Activated CD4-positive, alpha-beta T cell treated with anti-CD3 and anti-CD28 coated beads, Interleukin-2, amount 10 ng/mL, durations not matched to agents 7 days and 5 days (primary cell): ENCODE data around the gene COL15A1. TPM values are rescaled to one million over a fixed set of nuclear protein-coding genes. Genes with fewer than 3 reads are reported as not detected.

Experiments
- CTCF ChIA-PET: fragments of 350-600 bp; sonication (Branson Sonifier 250); formaldehyde crosslinking; loops from one replicate; lab custom pipeline; 2021; ENCODE audit warnings: antibody characterized with exemption; lab: Charles Lee
- POLR2A ChIA-PET: fragments of 350-600 bp; sonication (Branson Sonifier 250); formaldehyde crosslinking; loops from one replicate; lab custom pipeline; 2021; ENCODE audit warnings: antibody characterized with exemption; lab: Charles Lee
- DNase-seq: peaks from one replicate; pipeline ENCODE4 v3.0.0-alpha.2; 2020
- H3K27ac Mint-ChIP-seq: one replicate; pipeline ENCODE4 v1.8.0; 2021; ENCODE audit warnings: mild to moderate bottlenecking, moderate library complexity, mixed read lengths
- H3K27me3 Mint-ChIP-seq: one replicate; pipeline ENCODE4 v1.8.0; 2021; ENCODE audit warnings: mixed read lengths
- H3K36me3 Mint-ChIP-seq: one replicate; pipeline ENCODE4 v1.8.0; 2021; ENCODE audit warnings: low read depth, mixed read lengths
- H3K4me1 Mint-ChIP-seq: one replicate; pipeline ENCODE4 v1.8.0; 2021; ENCODE audit warnings: mixed read lengths
- H3K4me3 Mint-ChIP-seq: one replicate; pipeline ENCODE4 v1.8.0; 2021; ENCODE audit warnings: mild to moderate bottlenecking, moderate library complexity, mixed read lengths
- H3K9me3 Mint-ChIP-seq: one replicate; pipeline ENCODE4 v1.8.0; 2021; ENCODE audit warnings: mixed read lengths
- total RNA-seq, 2 experiments: library from RNA; stranded (reverse); gene quantifications; one replicate each; pipeline ENCODE4 v1.2.3, GENCODE V29; 2021

Gene COL15A1
- total RNA-seq, 2 experiments from 2014 or later: 0.07 to 0.12 TPM

DNA sequence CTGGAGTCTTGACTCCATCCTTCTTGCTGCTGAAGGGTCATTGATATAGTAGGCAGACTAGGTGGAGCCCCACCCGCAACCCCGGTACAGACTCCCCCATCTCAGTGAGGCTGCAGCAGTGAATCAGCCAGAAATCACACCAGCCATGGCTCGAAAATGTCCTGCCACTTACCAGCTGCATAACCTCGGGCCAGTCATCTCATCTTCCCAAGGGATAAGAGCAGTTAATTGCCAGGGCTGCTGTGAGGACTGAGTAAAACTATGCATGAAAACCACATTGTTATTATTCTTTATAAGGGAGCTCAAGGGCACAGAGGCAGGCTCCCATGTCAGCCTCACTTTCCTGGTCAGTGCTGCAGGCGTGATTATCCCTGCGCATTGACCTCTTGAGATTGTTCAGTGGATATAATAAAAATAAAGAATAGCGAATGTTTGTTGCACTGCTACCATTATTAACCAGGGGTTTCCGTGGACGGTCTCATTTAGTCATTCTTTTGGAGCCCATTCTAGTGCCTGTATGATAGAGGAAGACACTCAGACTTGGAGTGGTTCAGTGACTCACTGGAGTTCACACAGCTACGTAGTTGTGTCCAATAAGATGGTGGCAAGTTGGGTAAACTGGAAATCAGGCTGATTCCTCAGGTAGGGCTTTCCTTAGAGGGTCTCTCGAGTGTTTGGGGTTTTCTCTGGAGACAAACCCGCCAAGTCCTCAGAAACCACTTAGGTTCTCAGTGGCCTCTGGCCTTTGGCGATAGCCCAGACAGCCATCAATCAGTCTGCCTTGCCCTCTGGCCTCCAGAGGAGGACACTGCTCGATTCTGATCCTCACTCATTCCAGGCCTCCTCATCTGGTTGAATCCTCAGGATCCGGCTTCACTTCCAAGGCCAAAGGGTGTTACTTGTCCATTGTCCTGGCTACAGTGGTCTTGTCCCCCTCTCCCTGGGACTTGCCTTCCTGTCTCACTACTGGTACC lies 39.9 kb downstream of the COL15A1 start:
- H3K4me3 Mint-ChIP-seq: no peak overlapping the region
- no peak overlapping the region for H3K27ac Mint-ChIP-seq
- DNase-seq: no peak
- POLR2A ChIA-PET: no interaction called here
- peaks cover 1% of the 10 kb centered on the region for H3K27me3 Mint-ChIP-seq
- H3K9me3 Mint-ChIP-seq: no peaks in the 10 kb centered on the region
- H3K4me1 Mint-ChIP-seq: no peaks in the 10 kb centered on the region
- CTCF ChIA-PET: no interaction called here
- no peaks in the 10 kb centered on the region for H3K36me3 Mint-ChIP-seq

DNA sequence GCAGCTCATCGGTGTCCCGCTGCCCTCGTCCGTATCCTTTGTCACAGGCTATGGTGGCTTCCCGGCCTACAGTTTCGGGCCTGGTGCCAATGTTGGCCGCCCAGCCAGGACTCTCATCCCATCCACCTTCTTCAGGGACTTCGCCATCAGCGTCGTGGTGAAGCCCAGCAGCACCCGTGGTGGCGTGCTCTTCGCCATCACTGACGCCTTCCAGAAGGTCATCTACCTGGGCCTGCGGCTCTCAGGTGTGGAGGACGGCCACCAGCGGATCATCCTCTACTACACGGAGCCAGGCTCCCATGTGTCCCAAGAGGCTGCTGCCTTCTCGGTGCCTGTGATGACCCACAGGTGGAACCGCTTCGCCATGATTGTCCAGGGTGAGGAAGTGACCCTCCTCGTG lies 41.9 kb downstream of the COL15A1 start:
- DNase-seq: no peak
- no peaks in the 10 kb centered on the region for H3K36me3 Mint-ChIP-seq
- H3K4me1 Mint-ChIP-seq: no peaks in the 10 kb centered on the region
- POLR2A ChIA-PET: no interaction called here
- no peaks in the 10 kb centered on the region for H3K9me3 Mint-ChIP-seq
- CTCF ChIA-PET: no interaction called here
- no peak overlapping the region for H3K27ac Mint-ChIP-seq
- no peaks in the 10 kb centered on the region for H3K27me3 Mint-ChIP-seq
- no peak overlapping the region for H3K4me3 Mint-ChIP-seq

DNA sequence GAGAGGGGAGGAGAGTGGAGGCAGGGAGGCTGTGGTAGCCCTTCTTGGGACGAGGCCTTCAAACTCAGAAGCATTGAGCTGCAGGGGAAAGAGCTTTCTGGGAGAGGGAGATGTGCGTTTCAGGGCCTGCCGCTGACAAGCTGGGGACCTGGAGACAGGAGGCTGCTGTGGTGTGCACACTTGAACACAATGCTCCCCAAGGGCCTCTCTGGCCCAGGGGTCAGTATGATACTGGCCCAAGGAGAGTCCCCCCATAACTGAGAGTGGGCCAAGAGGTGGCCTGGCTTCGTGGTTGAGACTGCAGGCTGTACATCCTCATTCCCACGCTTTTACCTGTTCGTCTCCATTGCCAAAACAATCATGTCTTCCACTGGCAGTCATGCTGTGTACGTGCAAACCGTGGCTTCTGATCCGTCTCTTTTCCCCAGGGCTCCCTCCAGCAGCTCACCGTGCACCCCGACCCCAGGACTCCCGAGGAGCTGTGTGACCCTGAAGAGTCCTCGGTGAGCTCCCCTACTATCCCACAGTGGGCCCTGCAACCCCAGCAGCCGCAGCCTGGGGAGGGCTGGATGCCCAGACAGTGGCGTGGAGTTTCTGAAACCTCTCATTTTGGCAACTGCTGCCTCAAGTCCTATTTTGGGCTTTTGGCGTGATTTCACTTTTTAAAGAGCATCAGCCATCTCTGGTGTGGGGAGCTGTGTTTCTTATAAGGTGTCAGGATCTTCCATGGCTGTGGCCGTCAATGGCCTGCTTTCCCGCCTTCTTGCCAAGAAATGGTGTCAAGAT lies 43.4 kb downstream of the COL15A1 start:
- ChIA-PET CTCF (interaction anchor here (1.0 to 1.6 kb wide), 4 partner anchors 8 to 11 kb away, joined by 3 to 4 read pairs (median 4); no protein-coding TSS in a partner anchor), POLR2A (no interaction called here)
- no peaks in the 10 kb centered on the region for H3K27me3 Mint-ChIP-seq
- no peak overlapping the region for H3K27ac Mint-ChIP-seq
- H3K4me1 Mint-ChIP-seq: no peaks in the 10 kb centered on the region
- DNase-seq: no peak
- H3K36me3 Mint-ChIP-seq: no peaks in the 10 kb centered on the region
- H3K9me3 Mint-ChIP-seq: peaks cover 4% of the 10 kb centered on the region
- no peak overlapping the region for H3K4me3 Mint-ChIP-seq

DNA sequence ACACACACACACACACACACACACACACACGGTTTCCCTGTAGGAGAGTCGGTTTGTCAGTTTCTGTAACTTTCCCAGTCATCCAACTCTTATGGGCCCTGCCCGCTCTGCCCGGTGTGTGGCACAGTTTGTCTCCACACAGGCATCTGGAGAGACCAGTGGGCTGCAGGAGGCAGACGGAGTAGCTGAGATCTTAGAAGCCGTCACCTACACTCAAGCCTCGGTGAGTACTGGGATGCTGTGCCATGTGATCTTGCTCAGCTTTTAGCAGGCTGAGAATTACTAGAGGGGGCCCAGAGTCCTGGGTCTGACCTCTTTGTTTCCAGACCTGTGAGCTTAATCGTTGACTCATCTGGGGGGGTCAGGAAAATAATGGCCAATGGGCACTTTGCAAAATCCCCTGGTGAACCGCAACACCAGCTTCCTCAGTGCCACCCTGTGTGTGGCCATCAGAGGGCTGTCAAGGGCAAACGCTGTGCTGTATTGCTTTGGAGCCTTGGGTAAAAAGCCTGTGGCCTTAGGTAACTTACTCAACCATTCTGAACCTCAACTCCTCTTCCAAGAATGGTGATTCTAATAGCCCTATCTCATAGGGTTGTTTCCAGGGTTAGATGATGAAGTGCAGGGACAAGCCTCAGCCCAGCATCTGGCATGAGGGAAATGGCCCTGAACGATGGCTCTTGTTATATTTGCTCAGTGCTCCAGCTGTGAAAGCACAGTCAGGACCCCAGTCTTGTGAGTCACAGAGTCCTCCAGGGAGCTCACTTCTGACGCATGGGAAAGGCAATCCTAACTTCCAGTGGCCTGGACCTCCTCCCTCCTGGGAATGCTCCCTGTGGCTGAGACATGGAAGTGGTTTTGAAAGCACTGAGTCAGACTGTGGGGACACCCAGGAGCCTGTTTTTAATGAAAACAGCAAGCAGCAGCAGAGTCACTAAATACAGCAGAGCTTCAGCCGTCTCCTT lies 45.6 kb downstream of the COL15A1 start:
- POLR2A ChIA-PET: no interaction called here
- CTCF ChIA-PET: interaction anchor here (0.6 to 1.6 kb wide), 3 partner anchors 14 to 176 kb away, joined by 3 to 4 read pairs (median 4); no protein-coding TSS in a partner anchor
- no peaks in the 10 kb centered on the region for H3K27me3 Mint-ChIP-seq
- no peak overlapping the region for H3K27ac Mint-ChIP-seq
- DNase-seq: no peak
- peaks cover 4% of the 10 kb centered on the region for H3K9me3 Mint-ChIP-seq
- H3K4me1 Mint-ChIP-seq: peaks cover 5% of the 10 kb centered on the region
- no peak overlapping the region for H3K4me3 Mint-ChIP-seq
- no peaks in the 10 kb centered on the region for H3K36me3 Mint-ChIP-seq

DNA sequence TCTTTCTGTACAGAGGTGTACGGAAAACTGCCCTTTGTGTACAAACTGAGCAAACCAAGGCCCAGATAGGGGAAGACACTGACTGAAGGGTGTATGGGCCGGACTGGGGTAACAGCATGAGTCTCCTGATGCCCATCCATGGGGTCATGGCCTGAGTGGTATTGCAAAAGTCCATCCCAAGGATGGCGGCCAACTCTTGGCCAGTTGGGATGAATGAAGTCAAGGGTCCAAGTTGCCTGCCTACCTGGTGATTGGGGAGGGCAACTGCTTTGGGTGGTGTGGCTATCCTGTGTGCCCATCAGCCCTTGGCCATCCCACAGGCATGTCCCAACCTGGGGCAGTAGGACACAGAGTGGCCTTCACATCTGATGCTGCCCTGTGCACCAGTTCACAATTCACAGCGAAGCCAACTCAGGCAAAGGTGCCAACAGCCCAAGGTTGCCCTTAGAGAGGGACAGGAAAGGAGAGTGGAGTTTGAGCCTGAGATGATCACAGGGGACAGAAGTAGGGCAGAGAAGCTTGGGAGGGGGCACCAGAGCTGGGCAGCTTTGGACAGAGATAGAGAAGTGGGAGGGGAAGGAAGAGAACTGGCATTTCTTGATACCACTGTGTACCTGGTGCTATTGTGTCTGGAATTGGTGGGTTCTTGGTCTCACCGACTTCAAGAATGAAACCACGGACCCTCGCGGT lies 46.6 kb downstream of the COL15A1 start:
- DNase-seq: no peak
- Mint-ChIP-seq H3K4me3 (no peak overlapping the region), H3K27me3 (peaks cover 3% of the 10 kb centered on the region), H3K27ac (no peak overlapping the region), H3K4me1 (peaks cover 5% of the 10 kb centered on the region), H3K36me3 (no peaks in the 10 kb centered on the region), H3K9me3 (peaks cover 4% of the 10 kb centered on the region)
- ChIA-PET POLR2A (no interaction called here), CTCF (no interaction called here)

DNA sequence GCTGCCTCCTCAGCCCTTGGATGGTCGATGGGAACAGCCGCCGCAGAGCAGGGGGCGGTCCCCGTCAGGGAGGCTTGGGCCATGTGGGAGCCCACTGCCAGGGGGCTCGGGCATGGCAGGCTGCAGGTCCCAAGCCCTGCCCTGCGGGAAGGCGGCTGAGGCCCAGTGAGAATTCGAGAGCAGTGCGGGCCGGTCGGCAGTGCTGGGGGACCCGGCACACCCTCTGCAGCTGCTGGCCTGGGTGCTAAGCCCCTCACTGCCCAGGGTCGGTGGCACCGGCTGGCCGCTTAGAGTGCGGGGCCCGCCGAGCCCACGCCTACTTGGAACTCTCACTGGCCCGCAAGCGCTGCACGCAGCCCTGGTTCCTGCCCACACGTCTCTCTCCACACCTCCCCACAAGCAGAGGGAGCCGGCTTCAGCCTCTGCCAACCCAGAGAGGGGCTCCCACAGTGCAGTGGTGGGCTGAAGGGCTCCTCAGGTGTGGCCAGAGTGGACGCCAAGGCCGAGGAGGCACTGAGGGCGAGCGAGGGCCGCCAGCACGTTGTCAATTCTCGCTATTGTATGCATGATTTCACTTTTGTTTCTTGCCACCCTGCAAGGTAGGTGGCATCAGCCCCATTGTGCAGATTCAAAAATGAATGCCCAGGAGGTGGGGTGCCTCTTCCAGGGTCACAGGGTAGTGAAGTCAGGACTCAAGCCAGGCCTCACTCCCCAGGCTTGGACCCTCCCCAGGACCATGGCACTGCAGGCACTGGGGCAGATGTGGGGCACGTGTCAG lies 48.6 kb downstream of the COL15A1 start:
- H3K4me1 Mint-ChIP-seq: peaks cover 5% of the 10 kb centered on the region
- no peak overlapping the region for H3K4me3 Mint-ChIP-seq
- H3K36me3 Mint-ChIP-seq: no peaks in the 10 kb centered on the region
- peaks cover 13% of the 10 kb centered on the region for H3K27me3 Mint-ChIP-seq
- H3K27ac Mint-ChIP-seq: no peak overlapping the region
- ChIA-PET POLR2A (no interaction called here), CTCF (interaction anchor here (1.6 kb wide), 1 partner anchor 10 kb away, joined by 5 read pairs; no protein-coding TSS in a partner anchor)
- H3K9me3 Mint-ChIP-seq: peaks cover 4% of the 10 kb centered on the region
- DNase-seq: no peak

DNA sequence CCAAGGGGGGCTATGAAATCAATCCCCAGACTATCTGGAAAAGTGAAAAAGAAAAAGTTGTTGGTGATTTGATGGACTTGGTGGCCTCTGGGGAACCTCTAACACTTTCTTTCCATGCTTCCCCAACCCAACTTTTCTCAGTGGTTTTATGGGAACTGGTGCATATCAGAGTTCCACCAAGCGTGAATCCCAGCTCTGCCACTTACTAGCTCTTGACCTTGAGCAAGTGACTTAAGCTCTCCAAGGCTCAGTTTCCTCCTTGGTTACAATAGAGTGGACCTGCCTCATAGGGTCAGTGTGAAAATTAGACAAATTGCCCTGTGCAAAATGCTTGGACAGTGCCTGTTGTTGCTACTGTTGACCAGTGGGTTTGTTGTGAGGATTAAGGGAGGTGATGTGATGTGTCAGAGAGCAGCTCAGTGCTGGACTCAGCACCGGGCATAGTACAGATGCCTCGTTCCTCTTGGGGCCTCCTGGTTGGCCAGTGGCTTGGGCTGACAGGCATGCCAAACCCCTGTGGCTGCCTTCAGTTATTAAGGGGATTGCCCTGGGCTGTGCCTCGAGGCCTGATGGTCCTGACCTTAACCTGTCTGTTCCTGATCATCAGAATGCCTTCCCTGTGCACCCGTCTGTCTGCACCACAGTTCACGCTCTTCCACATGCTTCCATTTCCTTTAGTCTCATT lies 49.3 kb downstream of the COL15A1 start:
- Mint-ChIP-seq H3K4me1 (peaks cover 5% of the 10 kb centered on the region), H3K9me3 (peaks cover 4% of the 10 kb centered on the region), H3K27ac (no peak overlapping the region), H3K4me3 (no peak overlapping the region), H3K36me3 (no peaks in the 10 kb centered on the region), H3K27me3 (peaks cover 14% of the 10 kb centered on the region)
- ChIA-PET POLR2A (no interaction called here), CTCF (interaction anchor here (1.6 kb wide), 1 partner anchor 9 kb away, joined by 5 read pairs; no protein-coding TSS in a partner anchor)
- no peak for DNase-seq

DNA sequence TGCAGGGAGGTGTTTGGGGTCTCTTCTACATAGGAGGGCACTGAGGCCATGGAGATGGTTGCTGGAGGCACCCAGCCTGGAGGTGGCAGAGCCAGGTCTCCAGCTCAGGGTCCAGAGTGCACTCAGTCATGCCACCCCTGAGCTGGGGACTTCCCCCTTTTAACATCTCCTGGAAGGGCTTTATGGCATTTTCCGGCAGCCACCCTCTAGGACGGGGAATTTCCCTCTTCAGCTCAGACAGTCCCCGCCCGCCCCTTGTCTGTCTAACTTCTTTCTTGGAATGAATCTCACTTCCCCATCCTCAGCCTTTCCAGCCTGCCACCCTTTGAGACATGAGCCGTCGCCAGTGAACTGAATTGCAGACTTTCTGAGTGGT lies 49.9 kb downstream of the COL15A1 start:
- Mint-ChIP-seq H3K4me3 (no peak overlapping the region), H3K36me3 (no peaks in the 10 kb centered on the region), H3K27me3 (peaks cover 14% of the 10 kb centered on the region), H3K4me1 (peaks cover 5% of the 10 kb centered on the region), H3K9me3 (peaks cover 4% of the 10 kb centered on the region), H3K27ac (no peak overlapping the region)
- ChIA-PET POLR2A (no interaction called here), CTCF (interaction anchor here (0.9 to 1.6 kb wide), 2 partner anchors 8 to 54 kb away, joined by 3 to 5 read pairs; no protein-coding TSS in a partner anchor)
- DNase-seq: no peak

DNA sequence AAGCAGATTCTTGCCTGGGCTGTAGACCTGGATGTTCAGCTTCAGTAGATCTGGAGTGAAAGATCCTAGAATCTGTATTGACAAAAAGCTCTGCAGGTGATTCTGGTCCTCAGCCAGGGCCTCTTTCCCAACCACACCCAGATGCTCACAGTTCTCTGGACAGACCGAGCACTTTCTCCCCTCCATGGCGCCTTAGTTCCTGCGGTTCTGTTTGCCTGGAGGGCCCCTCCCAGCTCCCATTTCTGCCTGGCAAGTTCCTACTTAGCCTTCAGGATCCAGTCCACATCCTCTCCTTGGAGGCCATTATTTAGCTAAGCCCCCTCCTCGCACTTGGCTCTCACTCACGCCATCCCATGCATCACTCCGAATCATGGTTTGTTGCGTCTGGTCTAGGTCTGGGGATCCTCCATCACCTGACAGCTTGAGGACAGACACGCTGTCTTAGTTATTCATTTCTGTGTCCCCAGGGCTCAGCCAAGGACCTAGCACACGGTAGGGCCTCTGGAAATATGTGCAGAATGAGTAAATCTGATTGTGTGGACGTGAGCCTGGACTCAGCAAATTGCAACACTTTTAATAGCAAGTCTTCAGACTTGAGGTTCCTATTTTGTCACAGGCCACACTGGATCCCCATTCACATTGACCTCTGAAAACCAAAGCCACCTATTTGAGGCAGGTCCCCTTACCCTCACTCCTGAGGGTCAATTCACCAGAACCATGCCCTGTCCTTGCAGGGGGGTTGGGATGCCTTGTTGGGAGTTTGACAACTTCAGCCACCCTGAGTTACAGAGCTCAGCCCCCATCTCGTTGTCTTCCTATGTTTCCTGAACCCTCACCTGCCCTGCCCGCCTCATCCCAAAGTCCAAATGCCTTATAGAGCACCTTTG lies 50.7 kb downstream of the COL15A1 start:
- ChIA-PET CTCF (interaction anchor here (0.9 to 1.6 kb wide), 4 partner anchors 7 to 54 kb away, joined by 3 to 5 read pairs (median 4); no protein-coding TSS in a partner anchor), POLR2A (no interaction called here)
- no peak overlapping the region for H3K4me3 Mint-ChIP-seq
- peaks cover 4% of the 10 kb centered on the region for H3K9me3 Mint-ChIP-seq
- peaks cover 14% of the 10 kb centered on the region for H3K27me3 Mint-ChIP-seq
- H3K36me3 Mint-ChIP-seq: no peaks in the 10 kb centered on the region
- DNase-seq: no peak
- no peak overlapping the region for H3K27ac Mint-ChIP-seq
- peaks cover 5% of the 10 kb centered on the region for H3K4me1 Mint-ChIP-seq

DNA sequence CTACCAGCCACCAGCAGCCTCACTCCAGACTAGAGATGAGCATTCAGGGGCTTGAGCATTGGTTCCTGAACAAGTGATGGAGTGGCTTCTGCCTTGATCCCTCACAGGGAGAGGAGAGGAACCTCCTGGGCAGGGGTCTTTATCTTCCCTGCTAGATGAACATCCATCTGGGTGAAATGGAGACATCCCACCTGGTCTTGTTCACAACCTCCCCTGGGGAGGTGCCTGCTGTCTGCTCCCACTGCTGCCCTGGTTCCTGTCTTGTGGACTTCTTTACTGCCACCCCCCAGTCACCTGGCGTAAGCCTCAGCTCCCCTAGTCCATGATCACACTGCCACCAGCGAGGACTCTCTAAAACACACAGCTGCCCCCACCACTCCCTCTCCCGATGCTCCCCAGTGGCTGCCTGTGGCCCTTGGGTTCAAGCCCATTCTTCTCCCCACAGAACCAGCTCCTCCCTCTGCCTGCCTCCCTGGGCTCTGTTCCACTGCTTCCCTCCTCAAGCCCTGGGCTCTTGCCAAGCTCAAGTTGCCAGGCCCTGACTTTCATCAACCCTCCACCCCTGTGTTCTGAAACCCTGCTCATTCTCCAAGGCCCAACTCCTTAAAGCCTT lies 51.5 kb downstream of the COL15A1 start:
- H3K27me3 Mint-ChIP-seq: peaks cover 14% of the 10 kb centered on the region
- H3K27ac Mint-ChIP-seq: no peak overlapping the region
- H3K4me1 Mint-ChIP-seq: peaks cover 5% of the 10 kb centered on the region
- no peaks in the 10 kb centered on the region for H3K36me3 Mint-ChIP-seq
- H3K9me3 Mint-ChIP-seq: peaks cover 4% of the 10 kb centered on the region
- POLR2A ChIA-PET: no interaction called here
- CTCF ChIA-PET: interaction anchor here (1.4 to 1.5 kb wide), 2 partner anchors 8 to 9 kb away, joined by 3 to 4 read pairs; no protein-coding TSS in a partner anchor
- H3K4me3 Mint-ChIP-seq: no peak overlapping the region
- no peak for DNase-seq
